ENCODE measurements around the gene CIC. TPM values are rescaled to one million over a fixed set of nuclear protein-coding genes. Genes with fewer than 3 reads are reported as not detected.
A peak's percentile ranks its signal among the peaks of the same experiment; 100 is the strongest.

The CIC gene
- total RNA-seq, 2 experiments from 2014 or later = 114 to 119 TPM

- Mint-ChIP-seq H3K36me3 (ENCODE audit: low read depth) (peaks cover 13% of the 10 kb centered on the region), H3K4me3 (peak overlapping the region; percentile 95), H3K4me1 (ENCODE audit: low read depth) (peaks cover 46% of the 10 kb centered on the region), H3K27ac (peak overlapping the region; percentile 81), H3K9me3 (no peaks in the 10 kb centered on the region), H3K27me3 (no peaks in the 10 kb centered on the region)
- Histone ChIP-seq H3K9me3 (ENCODE audit: control insufficient read depth in 1 of 2, insufficient read depth in 1 of 2, low read length in 2 of 2) (no peaks in the 10 kb centered on the region), H3K27me3 (ENCODE audit: control insufficient read depth in 1 of 2, insufficient read depth in 2 of 2, low read length in 2 of 2) (no peaks in the 10 kb centered on the region), H3K4me1 (ENCODE audit: insufficient read depth, low read length) (peaks cover 50% of the 10 kb centered on the region), H3K4me3 (ENCODE audit: low read length) (peak overlapping the region; percentile 83), H3K36me3 (ENCODE audit: insufficient read depth, low read length) (peaks cover 24% of the 10 kb centered on the region), H3K27ac (ENCODE audit: low read depth in 1 of 2, low read length in 2 of 2) (peak overlapping the region; percentile 71 to 95)
- ChIA-PET POLR2A (interaction anchor here (0.7 to 4.2 kb wide), 16 partner anchors 9 to 385 kb away, joined by 3 to 59 read pairs (median 5); partner anchors contain the start of genes CIC, DEDD2, ERF and PAFAH1B3), CTCF (interaction anchor here (0.6 to 3.3 kb wide), 18 partner anchors 9 to 112 kb away, joined by 3 to 30 read pairs (median 4); partner anchors contain the start of genes DEDD2, POU2F2 and ZNF526)
- peak; percentile 82 to 96 (median 88) for DNase-seq
- TF ChIP-seq CTCF (IDR thresholded peaks at IDR 0.05) = peak; percentile 73
- ATAC-seq (ENCODE audit: poor library complexity) = peak; percentile 41
- intact Hi-C loops (cut with DNase I, micrococcal nuclease) = loop anchor here (1.0 to 2.0 kb wide), 6 partner anchors 10 to 112 kb away; partner anchors contain the start of genes POU2F2 (in 2 of the 2) and ERF (in 1 of the 2)
These were observed 24.5 kb upstream of the CIC start for GRCh38 chr19:42244347-42245220.

GRCh38 chr19:42245231-42245630, 23.8 kb upstream of the CIC start:
- ChIA-PET CTCF (interaction anchor here (0.6 to 3.3 kb wide), 15 partner anchors 10 to 113 kb away, joined by 3 to 30 read pairs (median 4); partner anchors contain the start of genes POU2F2 and ZNF526), POLR2A (interaction anchor here (0.6 to 4.2 kb wide), 13 partner anchors 8 to 112 kb away, joined by 3 to 59 read pairs (median 7); partner anchors contain the start of genes CIC, DEDD2, ERF and ZNF526)
- Histone ChIP-seq H3K4me1 (ENCODE audit: insufficient read depth, low read length) (peaks cover 44% of the 10 kb centered on the region), H3K9me3 (ENCODE audit: control insufficient read depth in 1 of 2, insufficient read depth in 1 of 2, low read length in 2 of 2) (no peaks in the 10 kb centered on the region), H3K27me3 (ENCODE audit: control insufficient read depth in 1 of 2, insufficient read depth in 2 of 2, low read length in 2 of 2) (no peaks in the 10 kb centered on the region), H3K4me3 (ENCODE audit: low read length) (no peak overlapping the region), H3K27ac (ENCODE audit: low read depth in 1 of 2, low read length in 2 of 2) (peak overlapping the region; percentile 71 to 95), H3K36me3 (ENCODE audit: insufficient read depth, low read length) (peaks cover 22% of the 10 kb centered on the region)
- H3K4me1 Mint-ChIP-seq (ENCODE audit: low read depth) = peaks cover 46% of the 10 kb centered on the region
- H3K36me3 Mint-ChIP-seq (ENCODE audit: low read depth) = peaks cover 10% of the 10 kb centered on the region
- ATAC-seq (ENCODE audit: poor library complexity) = no peak
- no peaks in the 10 kb centered on the region for H3K9me3 Mint-ChIP-seq
- H3K27ac Mint-ChIP-seq = peak overlapping the region; percentile 81
- intact Hi-C loops (cut with DNase I, micrococcal nuclease) = loop anchor here (1.0 to 2.0 kb wide), 3 partner anchors 9 to 112 kb away; partner anchors contain the start of gene POU2F2 (in 2 of the 2)
- H3K27me3 Mint-ChIP-seq = no peaks in the 10 kb centered on the region
- DNase-seq = peak in 1 of 14 experiments; percentile 47
- H3K4me3 Mint-ChIP-seq = peak overlapping the region; percentile 95
- no peak for TF ChIP-seq CTCF (IDR thresholded peaks at IDR 0.05)

- peaks cover 18% of the 10 kb centered on the region for H3K36me3 ChIP-seq (ENCODE audit: insufficient read depth, low read length)
- peaks cover 39% of the 10 kb centered on the region for H3K4me1 Mint-ChIP-seq (ENCODE audit: low read depth)
- no peaks in the 10 kb centered on the region for H3K27me3 ChIP-seq (ENCODE audit: control insufficient read depth in 1 of 2, insufficient read depth in 2 of 2, low read length in 2 of 2)
- DNase-seq = peak in 2 of 14 experiments; percentile 39 to 58
- H3K9me3 ChIP-seq (ENCODE audit: control insufficient read depth in 1 of 2, insufficient read depth in 1 of 2, low read length in 2 of 2) = no peaks in the 10 kb centered on the region
- ChIA-PET CTCF (interaction anchor here (0.6 to 3.3 kb wide), 4 partner anchors 24 to 114 kb away, joined by 3 to 30 read pairs (median 8); no protein-coding TSS in a partner anchor), POLR2A (interaction anchor here (0.7 to 1.4 kb wide), 4 partner anchors 22 to 56 kb away, joined by 3 to 5 read pairs (median 3); partner anchors contain the start of genes PAFAH1B3 and PRR19)
- no peak for ATAC-seq (ENCODE audit: poor library complexity)
- H3K4me3 Mint-ChIP-seq = peak overlapping the region; percentile 63
- TF ChIP-seq CTCF (IDR thresholded peaks at IDR 0.05) = no peak
- H3K4me3 ChIP-seq (ENCODE audit: low read length) = no peak overlapping the region
- H3K27ac Mint-ChIP-seq = peak overlapping the region; percentile 43
- intact Hi-C loops (cut with DNase I, micrococcal nuclease) = no loop called here
- H3K27me3 Mint-ChIP-seq = no peaks in the 10 kb centered on the region
- H3K36me3 Mint-ChIP-seq (ENCODE audit: low read depth) = peaks cover 7% of the 10 kb centered on the region
- H3K4me1 ChIP-seq (ENCODE audit: insufficient read depth, low read length) = peaks cover 44% of the 10 kb centered on the region
- H3K27ac ChIP-seq (ENCODE audit: low read depth in 1 of 2, low read length in 2 of 2) = no peak overlapping the region
- no peaks in the 10 kb centered on the region for H3K9me3 Mint-ChIP-seq
These were observed 22.7 kb upstream of the CIC start for GRCh38 chr19:42246143-42246921.

Data from CD4-positive, alpha-beta T cell (primary cell).